Muscle layer of colon (tissue), 2 donors: ENCODE results near the gene TRPM6.
"Not testable (repeated sequence)": the region's sequence is repeated elsewhere in the genome, so short reads cannot be mapped to it uniquely, and the experiment has no call there.

Source experiments
- H3K27ac ChIP-seq: one replicate; pipeline ENCODE4 v1.7.0; 2013; ENCODE audit warnings: low read depth, mild to moderate bottlenecking, low read length, moderate library complexity
- H3K27me3 ChIP-seq, 2 donors: one replicate each; pipeline ENCODE4 v1.7.0; 2013; ENCODE audit warnings: low read length in 2 of 2, mild to moderate bottlenecking in 2 of 2; ENCODE audit not compliant: insufficient read depth in 2 of 2, control insufficient read depth in 1 of 2
- H3K36me3 ChIP-seq: one replicate; pipeline ENCODE4 v1.7.0; 2013; ENCODE audit warnings: mild to moderate bottlenecking, low read length; ENCODE audit not compliant: insufficient read depth
- H3K4me1 ChIP-seq: one replicate; pipeline ENCODE4 v1.7.0; 2013; ENCODE audit warnings: mild to moderate bottlenecking, low read length; ENCODE audit not compliant: insufficient read depth
- H3K4me3 ChIP-seq, 2 donors: one replicate each; pipeline ENCODE4 v1.7.0; 2013; ENCODE audit warnings: low read length in 2 of 2, low read depth in 1 of 2, mild to moderate bottlenecking in 1 of 2, moderate library complexity in 1 of 2
- H3K9ac ChIP-seq: one replicate; pipeline ENCODE4 v1.7.0; 2013; ENCODE audit warnings: low read length
- H3K9me3 ChIP-seq: one replicate; pipeline ENCODE4 v1.7.0; 2013; ENCODE audit warnings: mild to moderate bottlenecking, low read length
- donor health status: abdominal sarcoma.
- donor health status: Adenocarcinoma of cecum.

TRPM6 gene

DNA sequence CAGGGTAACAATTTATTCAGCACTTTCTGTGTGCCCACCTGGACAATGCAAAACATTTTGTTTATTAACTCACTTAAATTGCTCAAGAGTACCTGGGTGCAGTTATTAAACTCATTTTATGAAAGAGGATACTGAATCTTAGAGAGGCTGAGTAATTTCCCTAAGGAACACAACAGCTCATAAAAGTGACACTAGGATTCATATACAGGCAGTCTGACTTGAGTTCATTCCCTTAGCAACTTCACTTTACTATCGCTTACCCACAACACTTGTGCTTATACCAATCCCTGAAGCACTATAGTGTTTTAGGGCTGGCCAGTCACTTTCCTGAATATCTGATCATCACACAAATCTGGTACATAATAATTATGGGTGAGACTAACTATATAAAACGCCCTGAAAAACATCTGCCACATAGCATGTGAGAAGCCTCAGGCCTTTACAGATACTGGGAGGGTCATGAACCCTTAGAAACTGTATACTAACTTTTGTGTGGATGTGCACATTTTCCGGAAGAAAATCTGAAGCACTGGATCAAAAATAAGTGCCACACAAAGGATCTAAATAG is 11.3 kb downstream of the TRPM6 start:
- peaks cover 4% of the 10 kb centered on the region for H3K9me3 ChIP-seq
- no peak overlapping the region for H3K4me3 ChIP-seq
- no peaks in the 10 kb centered on the region for H3K4me1 ChIP-seq
- no peak overlapping the region for H3K9ac ChIP-seq
- H3K27ac ChIP-seq, result no peak overlapping the region
- H3K27me3 ChIP-seq, result no peaks in the 10 kb centered on the region
- H3K36me3 ChIP-seq, result no peaks in the 10 kb centered on the region

DNA sequence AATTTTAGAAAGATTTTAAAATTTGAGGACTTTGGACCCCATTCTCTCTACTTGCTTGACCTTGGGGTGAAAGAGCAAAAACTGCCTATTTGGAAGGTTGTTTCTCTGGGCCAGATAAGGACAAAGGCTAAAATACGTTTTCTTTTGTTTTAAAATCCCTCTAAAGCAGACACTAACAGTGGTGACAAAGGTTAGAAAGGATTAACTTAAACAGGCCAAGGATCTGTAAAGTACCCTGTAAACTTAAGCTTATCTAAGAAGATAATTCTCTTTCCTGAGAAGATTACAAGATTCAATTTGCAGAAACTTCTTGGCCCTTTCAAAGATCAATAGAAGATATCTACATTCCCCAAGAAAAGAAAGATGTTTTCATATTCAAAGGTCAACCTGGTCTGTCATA is 12.1 kb downstream of the TRPM6 start:
- no peaks in the 10 kb centered on the region for H3K27me3 ChIP-seq
- peaks cover 4% of the 10 kb centered on the region for H3K9me3 ChIP-seq
- H3K36me3 ChIP-seq, result no peaks in the 10 kb centered on the region
- H3K27ac ChIP-seq, result no peak overlapping the region
- H3K4me1 ChIP-seq, result no peaks in the 10 kb centered on the region
- H3K9ac ChIP-seq, result no peak overlapping the region
- H3K4me3 ChIP-seq, result no peak overlapping the region

DNA sequence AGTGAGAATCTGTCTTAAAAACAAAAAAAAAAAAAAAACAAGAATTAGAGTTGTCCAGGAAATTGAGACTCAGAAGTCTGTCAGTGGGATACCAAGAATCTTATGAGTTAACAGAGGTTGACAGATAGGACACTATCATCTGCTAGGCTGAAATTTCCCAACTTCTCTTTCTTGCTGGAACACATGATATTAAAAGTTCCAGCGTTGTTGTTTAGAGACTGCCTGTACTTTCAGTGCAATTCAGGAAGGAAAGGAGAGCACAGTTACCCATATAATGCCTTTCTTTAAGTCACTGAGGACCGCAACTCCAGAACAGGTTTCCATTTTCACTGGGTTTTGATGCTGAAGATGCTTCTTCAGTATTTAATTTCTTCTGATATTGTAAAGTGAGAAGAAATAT is 13.5 kb downstream of the TRPM6 start:
- no peak overlapping the region for H3K4me3 ChIP-seq

DNA sequence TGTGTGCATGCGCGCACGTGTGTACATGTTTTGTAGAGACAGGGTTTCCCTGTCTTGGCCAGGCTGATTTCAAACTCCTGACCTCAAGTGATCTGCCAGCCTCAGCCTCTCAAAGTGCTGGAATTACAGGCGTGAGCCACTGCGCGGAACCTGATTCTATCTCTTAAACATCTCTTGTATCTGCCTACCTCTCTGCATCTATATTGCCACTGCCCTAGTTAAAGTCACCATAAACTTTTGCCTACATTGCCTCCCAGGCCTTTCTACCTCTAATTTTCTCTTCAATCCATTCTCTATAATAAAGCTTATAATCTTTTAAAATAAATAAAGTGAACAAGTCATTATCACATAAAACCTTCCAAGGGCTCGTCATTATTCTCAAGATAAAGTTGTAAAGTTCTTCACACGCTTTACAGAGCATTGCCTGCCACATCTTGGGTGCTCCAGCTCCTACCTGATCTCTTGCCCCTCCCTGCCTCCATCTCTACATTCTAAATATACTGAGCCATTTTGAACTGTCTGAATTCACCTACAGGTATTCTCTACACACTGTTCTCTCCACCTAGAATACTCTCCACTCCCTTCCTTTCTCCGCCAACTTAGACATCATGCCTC is 15.0 kb downstream of the TRPM6 start:
- Histone ChIP-seq H3K36me3 (no peaks in the 10 kb centered on the region), H3K4me1 (no peaks in the 10 kb centered on the region), H3K4me3 (no peak overlapping the region), H3K9me3 (no peaks in the 10 kb centered on the region), H3K9ac (no peak overlapping the region), H3K27me3 (no peaks in the 10 kb centered on the region), H3K27ac (no peak overlapping the region)

More for the DNA sequence above, 13.5 kb downstream of the TRPM6 start:
- Histone ChIP-seq H3K9me3 (peaks cover 4% of the 10 kb centered on the region), H3K4me1 (no peaks in the 10 kb centered on the region), H3K27me3 (no peaks in the 10 kb centered on the region), H3K27ac (no peak overlapping the region), H3K9ac (no peak overlapping the region), H3K36me3 (no peaks in the 10 kb centered on the region)

DNA sequence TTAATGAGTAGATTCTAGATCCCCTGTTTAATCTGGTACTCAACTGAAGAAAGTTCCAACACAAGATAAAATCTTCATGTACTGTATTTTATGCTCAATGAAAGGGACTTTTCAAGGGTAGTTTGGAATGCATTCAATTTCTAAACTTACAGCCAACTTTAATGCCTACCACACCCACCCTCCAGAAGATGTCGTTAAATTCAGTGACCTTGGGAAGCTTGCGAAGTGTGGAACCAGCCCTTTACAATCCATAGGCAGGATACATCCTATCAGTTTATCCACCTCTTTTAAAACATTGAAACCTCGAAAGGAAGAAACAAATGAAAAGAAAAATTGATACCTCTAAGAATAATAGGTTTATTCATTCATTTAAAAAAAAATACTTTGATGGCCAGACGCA is 20.2 kb downstream of the TRPM6 start:
- H3K4me3 ChIP-seq, result no peak overlapping the region
- H3K9ac ChIP-seq, result no peak overlapping the region
- no peaks in the 10 kb centered on the region for H3K4me1 ChIP-seq
- H3K27me3 ChIP-seq, result no peaks in the 10 kb centered on the region
- no peaks in the 10 kb centered on the region for H3K9me3 ChIP-seq
- H3K36me3 ChIP-seq, result no peaks in the 10 kb centered on the region
- H3K27ac ChIP-seq, result no peak overlapping the region

DNA sequence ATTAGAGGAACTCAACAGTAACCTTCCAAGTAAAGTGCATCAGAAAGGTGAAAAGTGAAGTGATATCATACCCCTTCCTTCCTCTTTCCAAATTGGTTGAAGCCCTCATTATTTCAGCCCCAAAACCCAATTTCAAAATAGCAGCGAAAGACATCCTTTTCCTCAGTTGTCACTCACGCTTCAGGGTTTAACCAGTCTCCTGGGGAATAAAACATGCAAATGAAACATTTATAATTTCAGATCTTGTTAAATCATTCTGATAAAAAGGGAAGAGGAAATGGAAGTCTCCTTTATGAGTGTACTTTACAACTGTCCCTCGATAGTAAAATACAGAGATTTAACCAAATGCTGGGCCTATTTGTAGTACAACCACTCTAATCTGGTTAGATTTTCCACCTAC is 22.5 kb downstream of the TRPM6 start:
- Histone ChIP-seq H3K36me3 (no peaks in the 10 kb centered on the region), H3K9me3 (no peaks in the 10 kb centered on the region), H3K9ac (no peak overlapping the region), H3K4me3 (no peak overlapping the region), H3K4me1 (no peaks in the 10 kb centered on the region), H3K27me3 (no peaks in the 10 kb centered on the region), H3K27ac (no peak overlapping the region)

DNA sequence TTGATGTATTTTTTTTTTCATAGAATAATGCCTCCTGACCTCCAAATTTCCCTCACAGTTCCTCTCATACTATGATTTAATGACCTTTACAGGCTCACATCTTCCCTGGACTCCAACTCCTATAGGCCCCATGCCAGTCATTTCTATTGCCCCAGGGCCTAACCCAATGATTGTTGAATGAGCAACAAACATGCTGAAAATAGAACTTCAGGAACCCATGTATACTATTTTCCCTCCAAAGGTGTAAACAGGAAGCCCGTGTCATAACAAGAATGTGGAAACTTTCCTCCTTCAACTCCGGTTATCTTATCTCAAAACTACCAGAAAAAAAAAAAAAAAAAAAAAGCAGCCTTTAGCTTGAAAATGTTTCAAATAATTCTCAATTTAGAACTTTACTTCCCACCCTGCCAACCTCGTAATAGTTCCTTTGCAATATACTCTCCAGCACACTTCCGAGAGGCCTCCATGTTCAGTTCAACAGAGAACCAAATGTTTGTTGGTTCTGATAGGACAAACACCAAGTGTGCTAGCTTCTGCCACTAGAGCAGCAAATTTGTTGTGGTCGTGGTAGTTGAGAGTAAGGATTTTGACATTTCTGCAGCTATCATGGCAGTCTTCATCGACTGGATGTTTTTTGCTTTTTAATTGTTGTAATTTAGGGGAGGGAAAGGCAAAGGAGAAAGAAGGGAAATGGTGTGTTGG is 25.8 kb downstream of the TRPM6 start:
- no peak overlapping the region for H3K27ac ChIP-seq
- no peaks in the 10 kb centered on the region for H3K4me1 ChIP-seq
- no peaks in the 10 kb centered on the region for H3K9me3 ChIP-seq
- no peak overlapping the region for H3K9ac ChIP-seq
- H3K27me3 ChIP-seq, result no peaks in the 10 kb centered on the region
- no peaks in the 10 kb centered on the region for H3K36me3 ChIP-seq
- no peak overlapping the region for H3K4me3 ChIP-seq

DNA sequence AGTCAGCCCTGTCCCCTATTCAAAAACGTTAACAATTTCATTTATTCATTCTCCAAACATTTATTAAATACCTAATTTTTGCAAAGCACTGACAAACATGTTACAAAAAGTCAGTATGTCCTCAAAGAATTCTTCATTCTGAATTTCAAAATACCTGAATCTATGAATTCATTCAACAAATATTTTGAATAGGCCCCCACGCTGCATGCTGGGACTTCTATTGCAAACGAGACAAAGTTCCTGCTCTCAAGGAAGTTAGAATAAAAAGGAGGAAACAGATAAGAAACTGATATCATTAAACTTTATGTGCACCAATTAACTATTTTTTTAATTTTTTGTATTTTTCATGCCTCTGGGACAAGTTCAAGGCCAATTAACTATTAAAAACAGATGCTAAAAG is 26.6 kb downstream of the TRPM6 start:
- H3K27me3 ChIP-seq, result no peaks in the 10 kb centered on the region
- no peak overlapping the region for H3K4me3 ChIP-seq
- no peak overlapping the region for H3K9ac ChIP-seq
- H3K9me3 ChIP-seq, result no peaks in the 10 kb centered on the region
- H3K4me1 ChIP-seq, result no peaks in the 10 kb centered on the region
- no peak overlapping the region for H3K27ac ChIP-seq
- H3K36me3 ChIP-seq, result no peaks in the 10 kb centered on the region

DNA sequence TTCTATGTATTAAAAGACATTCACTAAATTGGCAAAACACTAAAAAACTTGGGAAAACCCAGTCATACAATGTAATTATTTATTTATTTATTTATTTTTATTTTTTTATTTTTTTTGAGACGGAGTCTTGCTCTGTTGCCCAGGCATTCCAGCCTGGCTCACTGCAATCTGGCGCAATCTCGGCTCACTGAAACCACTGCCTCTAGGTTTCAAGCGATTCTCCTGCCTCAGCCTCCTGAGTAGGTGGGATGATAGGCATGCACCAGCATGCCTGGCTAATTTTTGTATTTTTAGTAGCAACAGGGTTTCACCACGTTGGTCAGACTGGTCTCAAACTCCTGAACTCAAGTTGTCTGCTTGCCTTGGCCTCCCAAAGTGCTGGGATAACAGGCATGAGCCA is 27.5 kb downstream of the TRPM6 start:
- not testable (repeated sequence) for H3K9ac ChIP-seq, H3K27me3 ChIP-seq, H3K4me1 ChIP-seq, H3K9me3 ChIP-seq, H3K27ac ChIP-seq, H3K36me3 ChIP-seq, H3K4me3 ChIP-seq

DNA sequence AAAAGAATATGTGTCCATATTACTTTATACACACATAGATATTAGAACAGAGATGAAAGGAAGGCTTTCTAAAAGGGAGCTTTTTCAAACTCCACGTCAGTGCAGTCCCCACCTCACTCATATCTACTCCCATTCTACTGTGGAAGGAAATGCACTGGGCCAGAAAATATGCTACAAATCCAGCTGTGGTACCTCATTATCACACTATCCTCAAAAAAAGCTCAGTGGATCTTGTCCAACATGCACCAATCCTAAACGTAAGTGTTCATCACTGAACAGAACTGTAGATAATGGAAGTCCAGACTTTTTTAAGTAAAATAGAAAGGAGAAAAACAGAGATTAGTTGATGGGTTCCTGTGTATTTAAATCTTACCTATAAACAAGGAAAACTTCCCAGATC is 27.9 kb downstream of the TRPM6 start:
- no peak overlapping the region for H3K4me3 ChIP-seq
- no peaks in the 10 kb centered on the region for H3K4me1 ChIP-seq
- H3K27me3 ChIP-seq, result no peaks in the 10 kb centered on the region
- no peak overlapping the region for H3K9ac ChIP-seq
- no peak overlapping the region for H3K27ac ChIP-seq
- H3K9me3 ChIP-seq, result no peaks in the 10 kb centered on the region
- no peaks in the 10 kb centered on the region for H3K36me3 ChIP-seq

DNA sequence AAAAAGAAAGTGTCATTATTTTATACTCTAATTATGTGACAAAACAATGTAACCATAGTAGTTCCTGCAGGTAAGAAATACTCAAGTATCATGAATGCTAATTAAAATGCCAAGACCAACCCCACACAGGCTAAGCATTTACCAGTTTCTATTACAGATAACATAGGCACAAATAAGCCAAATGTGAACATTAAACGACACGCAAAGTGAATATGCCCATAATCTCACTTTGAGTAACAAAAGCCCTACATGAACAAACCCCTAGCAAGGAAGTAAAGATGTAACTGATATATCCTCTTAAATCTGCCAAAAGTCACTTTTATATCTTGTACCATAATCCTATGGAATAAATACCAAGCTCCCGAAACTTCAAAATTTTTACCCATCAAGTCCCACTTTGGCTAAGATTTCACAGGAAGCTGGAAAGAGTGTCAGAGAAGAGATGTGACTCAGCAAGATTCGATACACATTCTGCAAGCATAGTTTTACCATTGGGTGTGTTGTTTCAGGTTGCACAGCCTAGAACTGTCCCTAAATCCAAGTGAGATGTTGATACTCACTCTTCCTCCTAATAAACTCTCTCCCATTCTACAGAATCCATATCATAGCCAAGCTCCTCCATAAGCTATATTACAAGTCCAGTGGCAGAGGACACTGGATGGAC is 28.8 kb downstream of the TRPM6 start:
- Histone ChIP-seq H3K9me3 (no peaks in the 10 kb centered on the region), H3K36me3 (no peaks in the 10 kb centered on the region), H3K4me1 (no peaks in the 10 kb centered on the region), H3K9ac (no peak overlapping the region), H3K4me3 (no peak overlapping the region), H3K27ac (no peak overlapping the region), H3K27me3 (no peaks in the 10 kb centered on the region)
